ENCODE results near the gene ABR.

ABR gene

DNA sequence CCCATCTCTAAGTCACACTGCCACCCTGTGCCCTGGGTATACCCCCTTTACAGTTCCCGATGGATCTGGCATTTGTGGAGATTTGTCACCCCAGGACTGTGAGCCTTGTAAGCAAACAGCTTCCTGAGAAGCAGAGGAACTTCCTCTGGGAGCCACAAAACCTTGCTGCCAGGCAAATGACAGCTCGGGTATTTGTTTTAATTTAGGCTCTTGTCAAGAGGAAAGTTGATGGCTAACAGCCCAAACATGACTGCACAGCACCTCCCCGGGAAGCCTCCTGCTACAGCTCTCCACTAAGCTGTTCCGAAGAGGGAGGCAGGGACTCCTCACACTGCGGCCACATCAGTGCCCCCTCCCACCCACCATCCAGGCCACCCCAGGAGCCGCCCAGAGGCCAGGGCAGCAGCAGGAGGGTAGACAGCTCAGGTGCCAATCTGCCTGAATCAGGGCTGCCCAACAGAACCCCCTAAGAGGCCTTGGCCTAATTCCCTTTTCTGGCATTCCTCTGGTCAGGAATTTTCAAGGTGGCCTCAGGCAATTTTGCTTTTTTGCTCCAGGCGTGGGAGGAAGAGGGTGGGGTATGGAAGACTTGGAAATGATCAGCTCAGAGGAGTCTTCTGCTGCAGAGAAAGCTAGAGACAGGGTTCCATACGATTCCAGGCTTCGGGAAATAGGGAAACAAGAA lies 2.6 kb downstream of the ABR start:
- peaks cover 0 to 11% (median 0%) of the 10 kb centered on the region in 11 experiments; a peak in 5 of 22 replicates for H3K27me3 ChIP-seq
- peaks cover 46 to 57% (median 52%) of the 10 kb centered on the region in 10 experiments for H3K4me1 ChIP-seq
- H4K20me1 ChIP-seq, result peaks cover 68 to 96% (median 84%) of the 10 kb centered on the region in 11 experiments
- peak overlapping the region in 8 of 11 experiments; percentile 22 to 90 (median 34); a peak in 10 of 22 replicates for H3K9ac ChIP-seq
- H3K36me3 ChIP-seq, result peaks cover 0 to 33% (median 0%) of the 10 kb centered on the region in 11 experiments; a peak in 11 of 22 replicates
- peak overlapping the region; percentile 88 to 96 (median 91) for H3K4me2 ChIP-seq
- no peaks in the 10 kb centered on the region for H3K9me3 ChIP-seq (replicated peaks in 1 of 11)
- H3K27ac ChIP-seq, result no peak overlapping the region
- no peak for TF ChIP-seq Cebpa-rat (IDR thresholded peaks at IDR 0.05)
- H3K4me3 ChIP-seq, result peak overlapping the region in 2 of 10 experiments; percentile 87 to 89; a peak in 3 of 20 replicates

DNA sequence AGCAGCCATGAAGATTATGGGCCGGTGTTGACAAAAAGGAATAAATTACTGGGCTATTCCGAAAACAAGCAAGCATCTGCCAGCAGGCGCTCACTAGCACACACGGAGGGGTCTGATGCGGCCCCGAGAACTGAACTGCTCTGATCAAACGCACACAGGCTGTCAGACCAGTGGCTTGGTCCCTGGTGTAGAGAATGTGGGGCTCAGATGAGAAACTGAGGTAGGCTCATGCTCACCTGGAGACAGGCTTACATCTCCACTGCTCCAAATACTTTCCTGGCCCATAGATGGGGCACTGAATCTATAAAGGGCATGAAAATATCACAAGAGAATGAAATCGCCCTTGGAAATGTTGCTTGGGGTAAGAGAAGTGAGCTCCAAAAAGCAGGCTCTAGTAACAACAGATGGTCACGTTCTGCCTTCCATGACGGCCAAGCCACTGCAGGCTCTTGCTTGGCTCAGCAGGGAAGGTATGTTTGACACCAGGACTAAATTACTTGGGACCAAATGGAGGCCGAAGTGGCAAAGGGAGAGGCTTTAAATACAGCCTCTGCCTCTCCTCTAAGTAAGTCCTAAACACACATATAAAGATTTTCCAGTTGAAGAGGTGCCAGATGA lies 5.4 kb downstream of the ABR start:
- Histone ChIP-seq H3K4me1 (peaks cover 33 to 62% (median 45%) of the 10 kb centered on the region in 10 experiments), H3K36me3 (peaks cover 0 to 52% (median 0%) of the 10 kb centered on the region in 11 experiments; a peak in 11 of 22 replicates), H4K20me1 (peaks cover 88 to 100% (median 96%) of the 10 kb centered on the region in 11 experiments), H3K4me3 (no peak overlapping the region), H3K27me3 (peaks cover 0 to 7% (median 0%) of the 10 kb centered on the region in 11 experiments; a peak in 4 of 22 replicates), H3K4me2 (no peak overlapping the region; a peak in 1 of 22 replicates), H3K27ac (no peak overlapping the region), H3K9ac (no peak overlapping the region), H3K9me3 (replicated peaks in 1 of 11) (no peaks in the 10 kb centered on the region)
- TF ChIP-seq Cebpa-rat (IDR thresholded peaks at IDR 0.05), result no peak

DNA sequence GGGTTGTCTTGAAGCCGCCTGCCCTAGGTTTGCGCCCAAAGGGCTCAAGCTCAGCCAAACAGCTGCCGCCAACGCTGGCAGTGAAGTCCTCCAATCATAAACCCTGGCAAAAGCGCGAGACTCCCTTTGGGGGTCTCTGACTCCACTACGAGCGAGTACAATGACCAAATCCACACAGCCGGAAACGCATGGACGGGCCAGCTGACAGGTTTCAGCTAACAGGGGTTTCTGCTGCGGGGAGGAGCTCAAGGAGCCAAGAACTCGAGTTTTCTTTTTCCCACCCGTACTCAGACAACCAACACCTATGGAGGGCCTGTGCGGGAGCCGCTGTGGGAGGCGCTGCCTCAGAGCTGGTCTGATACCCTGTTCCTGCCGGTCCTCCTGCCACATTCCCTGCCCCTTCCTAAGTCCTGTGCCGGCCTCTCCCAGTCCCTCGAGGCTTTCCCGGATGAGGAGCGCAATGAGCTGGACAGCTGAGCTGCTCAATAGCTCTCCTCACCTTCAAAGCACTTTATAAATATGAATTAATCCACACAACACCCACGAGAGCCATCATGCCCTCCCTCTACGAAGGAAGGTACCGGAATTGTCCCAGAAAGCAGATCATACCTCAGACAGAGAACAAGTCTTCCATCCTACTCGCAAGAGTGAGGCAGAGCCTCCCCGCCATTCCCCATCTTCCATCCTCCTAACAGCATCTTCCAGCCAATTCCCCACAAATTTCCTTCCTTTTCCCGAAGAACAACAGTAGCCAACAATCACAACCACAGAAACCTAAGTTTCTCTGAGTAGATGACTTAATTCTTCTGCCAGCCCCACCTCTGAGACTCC lies 6.1 kb downstream of the ABR start:
- peaks cover 0 to 59% (median 0%) of the 10 kb centered on the region in 11 experiments; a peak in 11 of 22 replicates for H3K36me3 ChIP-seq
- H4K20me1 ChIP-seq, result peaks cover 89 to 100% (median 97%) of the 10 kb centered on the region in 11 experiments
- H3K4me3 ChIP-seq, result no peak overlapping the region
- no peak overlapping the region for H3K27ac ChIP-seq
- no peak overlapping the region for H3K9ac ChIP-seq
- TF ChIP-seq Cebpa-rat (IDR thresholded peaks at IDR 0.05), result no peak
- peak overlapping the region in 1 of 11 experiments; percentile 10; a peak in 1 of 22 replicates for H3K4me2 ChIP-seq
- peaks cover 38 to 64% (median 49%) of the 10 kb centered on the region in 10 experiments for H3K4me1 ChIP-seq
- peaks cover 0 to 5% (median 0%) of the 10 kb centered on the region in 11 experiments; a peak in 3 of 22 replicates for H3K27me3 ChIP-seq
- no peaks in the 10 kb centered on the region for H3K9me3 ChIP-seq (replicated peaks in 1 of 11)

DNA sequence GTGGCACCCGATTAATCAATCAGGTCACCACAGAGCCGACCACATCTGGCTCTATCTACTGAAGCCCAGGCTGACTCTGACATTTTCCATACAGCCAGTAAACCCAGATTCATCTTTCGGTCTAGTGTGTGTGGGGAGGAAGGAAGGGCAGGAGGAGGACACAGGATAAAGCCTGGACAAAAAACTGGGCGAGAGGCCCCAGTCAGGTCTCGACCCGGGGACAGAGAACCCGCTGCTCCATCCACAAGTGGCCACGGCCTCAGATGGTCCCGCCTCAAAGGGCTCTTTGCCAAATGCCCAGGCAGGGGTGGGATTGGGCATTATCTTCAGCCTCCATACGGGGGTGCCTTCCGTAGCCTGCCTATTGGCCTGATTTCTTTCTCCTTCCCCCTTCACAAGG lies 7.8 kb downstream of the ABR start:
- Histone ChIP-seq H3K27ac (no peak overlapping the region), H3K4me2 (no peak overlapping the region; a peak in 1 of 22 replicates), H4K20me1 (peaks cover 89 to 100% (median 97%) of the 10 kb centered on the region in 11 experiments), H3K9ac (no peak overlapping the region), H3K4me1 (peaks cover 25 to 61% (median 37%) of the 10 kb centered on the region in 10 experiments), H3K27me3 (no peaks in the 10 kb centered on the region), H3K9me3 (replicated peaks in 1 of 11) (no peaks in the 10 kb centered on the region), H3K36me3 (peaks cover 0 to 76% (median 0%) of the 10 kb centered on the region in 11 experiments; a peak in 11 of 22 replicates), H3K4me3 (no peak overlapping the region)
- no peak for TF ChIP-seq Cebpa-rat (IDR thresholded peaks at IDR 0.05)

DNA sequence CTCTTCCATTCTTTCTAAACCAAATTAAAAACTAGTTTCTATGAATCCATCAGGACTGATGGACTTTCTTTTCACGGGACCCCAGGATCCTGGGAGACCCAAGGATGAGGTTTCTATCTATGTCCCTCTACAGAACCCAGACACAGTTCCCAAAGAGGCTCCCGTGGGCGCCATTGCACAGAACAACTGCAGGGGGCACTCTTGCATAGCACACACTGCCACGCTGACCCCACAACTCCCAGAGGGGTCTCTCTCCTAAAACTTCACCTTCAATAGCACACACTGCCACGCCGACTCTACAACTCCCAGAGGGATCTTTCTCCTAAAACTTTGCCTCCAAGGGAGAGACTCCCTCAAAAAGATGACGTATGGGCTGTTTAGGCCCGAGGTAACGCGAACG lies 9.0 kb downstream of the ABR start:
- Histone ChIP-seq H3K27me3 (no peaks in the 10 kb centered on the region), H3K27ac (no peak overlapping the region), H3K4me3 (no peak overlapping the region), H3K4me1 (peaks cover 25 to 60% (median 34%) of the 10 kb centered on the region in 10 experiments), H3K36me3 (peaks cover 0 to 75% (median 0%) of the 10 kb centered on the region in 11 experiments; a peak in 11 of 22 replicates), H3K9me3 (replicated peaks in 1 of 11) (no peaks in the 10 kb centered on the region), H3K4me2 (peak overlapping the region in 2 of 11 experiments; percentile 15 to 42; a peak in 3 of 22 replicates), H4K20me1 (peaks cover 87 to 100% (median 95%) of the 10 kb centered on the region in 11 experiments), H3K9ac (no peak overlapping the region)
- TF ChIP-seq Cebpa-rat (IDR thresholded peaks at IDR 0.05), result no peak

DNA sequence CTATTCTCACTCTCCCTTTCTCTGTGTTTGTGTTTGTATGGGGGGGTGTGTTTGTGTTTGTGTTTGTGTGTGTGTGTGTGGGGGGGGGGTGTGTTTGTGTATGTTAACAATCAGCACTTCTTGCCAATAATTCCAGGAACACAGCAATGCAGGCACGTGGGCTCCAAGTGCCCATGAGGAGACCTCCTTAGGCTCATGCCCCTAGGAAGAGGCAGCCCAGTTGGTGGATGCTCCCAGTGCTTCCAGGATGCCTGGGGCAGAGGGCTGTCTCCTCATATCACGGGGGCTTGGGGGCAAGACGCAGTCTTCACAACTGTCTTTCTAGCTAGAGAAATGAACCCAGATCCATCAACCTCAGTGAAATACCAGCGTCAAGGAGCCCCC lies 9.9 kb downstream of the ABR start:
- peaks cover 0 to 69% (median 0%) of the 10 kb centered on the region in 11 experiments; a peak in 11 of 22 replicates for H3K36me3 ChIP-seq
- H3K27me3 ChIP-seq, result no peaks in the 10 kb centered on the region
- H3K9ac ChIP-seq, result peak overlapping the region in 2 of 11 experiments; percentile 25 to 45; a peak in 3 of 22 replicates
- H3K4me1 ChIP-seq, result peaks cover 33 to 67% (median 42%) of the 10 kb centered on the region in 10 experiments
- no peak overlapping the region for H3K27ac ChIP-seq
- TF ChIP-seq Cebpa-rat (IDR thresholded peaks at IDR 0.05), result no peak
- no peaks in the 10 kb centered on the region for H3K9me3 ChIP-seq (replicated peaks in 1 of 11)
- H3K4me2 ChIP-seq, result peak overlapping the region in 6 of 11 experiments; percentile 42 to 78 (median 58); a peak in 9 of 22 replicates
- H4K20me1 ChIP-seq, result peaks cover 83 to 100% (median 94%) of the 10 kb centered on the region in 11 experiments
- H3K4me3 ChIP-seq, result no peak overlapping the region

DNA sequence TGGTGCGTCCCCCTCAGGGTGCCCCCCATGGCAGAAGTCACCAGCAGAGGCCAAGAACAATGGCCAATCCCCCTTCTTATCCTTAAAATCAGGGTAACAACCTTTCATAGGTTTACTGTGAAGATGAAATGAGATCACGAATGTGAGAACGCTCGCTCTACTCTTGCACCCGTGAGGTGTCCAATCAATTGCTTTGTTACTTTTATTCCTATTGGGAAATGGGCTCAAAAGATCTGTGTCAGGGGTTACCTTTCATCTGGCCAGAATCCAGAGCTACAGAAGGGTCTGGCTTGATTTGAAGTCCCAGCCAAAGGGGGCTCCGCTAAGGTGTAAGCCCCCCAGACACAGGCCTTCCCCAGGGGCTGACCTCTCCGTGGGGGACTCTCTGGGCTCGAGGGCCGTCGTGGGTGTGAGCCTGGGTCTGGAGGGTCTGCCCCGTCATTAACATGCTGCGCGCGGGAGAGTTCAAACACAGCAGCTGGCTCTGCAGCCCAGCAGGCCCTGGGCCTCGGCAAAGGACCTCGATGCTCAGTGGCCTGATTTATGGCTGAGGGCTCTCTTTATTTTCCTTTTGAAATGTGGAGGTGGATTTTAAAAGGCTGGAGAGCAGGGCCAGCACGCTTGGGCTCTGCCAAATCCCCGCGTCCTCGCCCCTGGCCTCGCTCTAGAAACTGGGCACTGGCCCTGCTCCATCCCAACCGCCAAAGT lies 10.4 kb downstream of the ABR start:
- no peak for TF ChIP-seq Cebpa-rat (IDR thresholded peaks at IDR 0.05)
- Histone ChIP-seq H4K20me1 (peaks cover 83 to 100% (median 94%) of the 10 kb centered on the region in 11 experiments), H3K27ac (peak overlapping the region in 4 of 11 experiments; percentile 14 to 35 (median 24); a peak in 6 of 22 replicates), H3K4me3 (no peak overlapping the region), H3K36me3 (peaks cover 0 to 69% (median 0%) of the 10 kb centered on the region in 11 experiments; a peak in 10 of 22 replicates), H3K27me3 (no peaks in the 10 kb centered on the region), H3K9me3 (replicated peaks in 1 of 11) (no peaks in the 10 kb centered on the region), H3K4me2 (peak overlapping the region; percentile 42 to 78 (median 60)), H3K9ac (peak overlapping the region in 6 of 11 experiments; percentile 10 to 45 (median 28); a peak in 5 of 22 replicates), H3K4me1 (peaks cover 39 to 73% (median 46%) of the 10 kb centered on the region in 10 experiments)
